Suprapubic skin (tissue), 4 donors: Measurements from ENCODE around the gene RFTN2. TPM values are rescaled to one million over a fixed set of nuclear protein-coding genes. Genes with fewer than 3 reads are reported as not detected.
A peak's percentile ranks its signal among the peaks of the same experiment; 100 is the strongest.
"Not testable (repeated sequence)": the region's sequence is repeated elsewhere in the genome, so short reads cannot be mapped to it uniquely, and the experiment has no call there.

ENCODE experiments used
- DNase-seq, 2 donors: peaks; one replicate each; pipeline ENCODE4 v3.0.0-alpha.2; 2019; ENCODE audit warnings: low spot score in 2 of 2
- H3K27ac ChIP-seq: fragments of 200-600 bp; sonication (generic); one replicate; pipeline ENCODE4 v1.5.1; 2019
- H3K27me3 ChIP-seq: fragments of 200-600 bp; sonication (generic); one replicate; pipeline ENCODE4 v1.5.1; 2019
- H3K36me3 ChIP-seq: fragments of 200-600 bp; sonication (generic); one replicate; pipeline ENCODE4 v1.5.1; 2019
- H3K4me1 ChIP-seq: fragments of 200-600 bp; sonication (generic); one replicate; pipeline ENCODE4 v1.5.1; 2019
- H3K4me3 ChIP-seq: fragments of 200-600 bp; sonication (generic); one replicate; pipeline ENCODE4 v1.5.1; 2019; ENCODE audit warnings: mild to moderate bottlenecking
- H3K9me3 ChIP-seq: fragments of 200-600 bp; sonication (generic); one replicate; pipeline ENCODE4 v1.5.1; 2019
- CTCF ChIP-seq, 2 donors: fragments of 200-600 bp in 1 of 2; fragments of 450-650 bp in 1 of 2; sonication (generic) in 1 of 2; IDR thresholded peaks; one replicate each; pipeline ENCODE4 v1.5.1; 2016 to 2019; ENCODE audit warnings: antibody characterized with exemption in 2 of 2, mild to moderate bottlenecking in 1 of 2, moderate library complexity in 1 of 2
- EP300 ChIP-seq: sonication (generic); formaldehyde crosslinking; IDR thresholded peaks from one replicate; pipeline ENCODE4 v1.6.1; 2017; ENCODE audit warnings: antibody characterized with exemption
- POLR2A ChIP-seq, 2 donors: fragments of 450-650 bp; IDR thresholded peaks; one replicate each; pipeline ENCODE4 v1.6.1; 2017; ENCODE audit warnings: antibody characterized with exemption in 2 of 2, mild to moderate bottlenecking in 2 of 2, moderate library complexity in 2 of 2
- POLR2AphosphoS5 ChIP-seq, 3 donors: sonication (generic); formaldehyde crosslinking; IDR thresholded peaks; one replicate each; pipeline ENCODE4 v1.6.1; 2017; ENCODE audit warnings: antibody characterized with exemption in 3 of 3
- WGBS: methylation state at CpG from one replicate; pipeline ENCODE4 v1.1.5; 2018; 5-methylcytosine and 5-hydroxymethylcytosine counted together
- total RNA-seq, 4 donors: library from RNA; depleted of rRNA; stranded (reverse); fragments of >200 nt; gene quantifications; one replicate each; pipeline ENCODE4 v1.1.0, GENCODE V29; 2016

The RFTN2 gene
- total RNA-seq, 4 donors from 2014 or later: 1.4 to 5.8 (median 5.0) TPM

GRCh38 chr2:197705121-197705911, 29.9 kb upstream of the RFTN2 start, which contains the start of gene MARS2:
MARS2 (plus strand) TSS chr2:197705369; CDS start chr2:197705406, 37 bp downstream.
- peak within 1 kb of the TSS; percentile 95 for H3K4me3 ChIP-seq
- peaks cover 4% of the 10 kb centered on the region for H3K36me3 ChIP-seq
- peak; percentile 94 for DNase-seq
- TF ChIP-seq CTCF (IDR thresholded peaks at IDR 0.05) (no peak), POLR2AphosphoS5 (IDR thresholded peaks at IDR 0.05) (peak in 2 of 3 donors; percentile 22 to 72), POLR2A (IDR thresholded peaks at IDR 0.05) (peak in 1 of 2 donors; percentile 40), EP300 (no peak)
- H3K9me3 ChIP-seq: no peaks in the 10 kb centered on the region
- H3K27me3 ChIP-seq: no peaks in the 10 kb centered on the region
- peaks cover 43% of the 10 kb centered on the region for H3K4me1 ChIP-seq
- 0% methylated on average over 20 of the region's 86 CpGs for WGBS
- peak within 1 kb of the TSS; percentile 87 for H3K27ac ChIP-seq

DNA sequence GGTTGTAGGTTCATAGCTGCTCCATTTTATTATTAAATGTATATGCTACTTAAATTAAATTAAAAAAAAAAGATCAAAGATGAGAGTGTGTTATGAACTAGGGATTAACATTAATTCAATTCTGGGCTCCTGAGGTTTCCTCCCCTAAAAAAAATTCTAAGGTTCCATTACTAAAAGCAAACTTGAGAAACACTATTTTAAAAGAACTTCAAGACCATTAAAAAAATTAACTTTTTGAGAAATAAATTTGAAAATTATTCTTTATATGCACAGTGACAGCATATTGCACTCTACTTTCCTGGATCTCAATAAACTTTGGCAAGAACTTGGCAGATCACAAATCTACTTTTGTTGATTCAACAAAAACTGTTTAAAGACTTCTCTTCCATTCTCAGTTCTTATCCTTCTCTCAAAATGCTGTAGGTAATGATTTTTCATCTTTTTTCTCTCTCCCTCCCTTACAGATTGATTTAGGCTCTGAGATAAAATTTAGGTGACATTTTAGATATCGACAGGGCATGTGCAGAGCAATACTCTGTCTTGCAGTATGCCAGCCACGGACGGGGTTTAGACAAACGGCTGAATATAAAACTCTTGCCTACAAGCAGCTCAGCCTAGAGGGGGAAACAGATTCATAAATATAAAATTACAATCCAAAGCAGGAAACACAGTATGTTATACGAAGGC, 29.2 kb upstream of the RFTN2 start:
- WGBS: under 1% methylated on average over 5 of the region's 5 CpGs

GRCh38 chr2:197700960-197701359, 25.6 kb upstream of the RFTN2 start:
- peaks cover 9% of the 10 kb centered on the region for H3K4me1 ChIP-seq
- H3K4me3 ChIP-seq: no peak overlapping the region
- DNase-seq: no peak
- WGBS: 85% methylated on average over 3 of the region's 3 CpGs
- H3K27ac ChIP-seq: no peak overlapping the region
- no peaks in the 10 kb centered on the region for H3K36me3 ChIP-seq
- H3K9me3 ChIP-seq: no peaks in the 10 kb centered on the region
- H3K27me3 ChIP-seq: no peaks in the 10 kb centered on the region
- TF ChIP-seq CTCF (IDR thresholded peaks at IDR 0.05) (no peak), POLR2AphosphoS5 (IDR thresholded peaks at IDR 0.05) (no peak), EP300 (no peak), POLR2A (IDR thresholded peaks at IDR 0.05) (no peak)

More for the DNA sequence above, 29.2 kb upstream of the RFTN2 start:
- no peak for DNase-seq
- TF ChIP-seq POLR2AphosphoS5 (IDR thresholded peaks at IDR 0.05) (no peak), EP300 (no peak), CTCF (IDR thresholded peaks at IDR 0.05) (no peak), POLR2A (IDR thresholded peaks at IDR 0.05) (no peak)
- Histone ChIP-seq H3K4me1 (peaks cover 43% of the 10 kb centered on the region), H3K9me3 (no peaks in the 10 kb centered on the region), H3K36me3 (peaks cover 4% of the 10 kb centered on the region), H3K27me3 (no peaks in the 10 kb centered on the region), H3K4me3 (peak overlapping the region; percentile 95), H3K27ac (peak overlapping the region; percentile 87)

DNA sequence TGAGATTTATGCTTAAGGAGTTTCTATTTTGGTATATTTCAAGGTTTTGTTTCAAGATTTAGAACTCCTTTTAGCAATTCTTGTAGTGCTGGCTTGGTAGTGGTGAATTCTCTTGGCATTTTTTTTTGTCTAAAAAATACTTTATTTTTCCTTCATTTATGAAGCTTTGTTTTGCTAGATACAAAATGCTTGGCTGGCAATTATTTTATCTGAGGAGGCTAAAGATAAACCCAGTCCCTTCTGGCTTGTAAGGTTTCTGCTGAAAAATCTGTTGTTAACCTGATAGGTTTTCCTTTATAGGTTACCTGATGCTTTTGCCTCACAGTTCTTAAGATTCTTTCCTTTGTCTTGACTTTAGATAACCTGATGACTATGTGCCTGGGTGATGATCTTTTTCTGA, 24.3 kb upstream of the RFTN2 start:
- H3K27ac ChIP-seq, H3K27me3 ChIP-seq, H3K36me3 ChIP-seq, DNase-seq, H3K4me3 ChIP-seq, H3K9me3 ChIP-seq, H3K4me1 ChIP-seq: not testable (repeated sequence)

DNA sequence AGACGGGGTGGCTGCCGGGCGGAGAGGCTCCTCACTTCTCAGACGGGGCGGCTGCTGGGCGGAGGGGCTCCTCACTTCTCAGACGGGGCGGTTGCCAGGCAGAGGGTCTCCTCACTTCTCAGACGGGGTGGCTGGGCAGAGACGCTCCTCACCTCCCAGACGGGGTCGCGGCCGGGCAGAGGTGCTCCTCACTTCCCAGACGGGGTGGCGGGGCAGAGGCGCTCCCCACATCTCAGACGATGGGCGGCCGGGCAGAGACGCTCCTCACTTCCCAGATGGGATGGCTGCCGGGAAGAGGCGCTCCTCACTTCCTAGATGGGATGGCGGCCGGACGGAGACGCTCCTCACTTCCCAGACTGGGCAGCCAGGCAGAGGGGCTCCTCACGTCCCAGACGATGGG, 21.2 kb upstream of the RFTN2 start:
- not testable (repeated sequence) for H3K27me3 ChIP-seq, H3K27ac ChIP-seq, H3K4me1 ChIP-seq, H3K36me3 ChIP-seq, H3K4me3 ChIP-seq, DNase-seq, H3K9me3 ChIP-seq
- 90% methylated on average over 6 of the region's 29 CpGs for WGBS

DNA sequence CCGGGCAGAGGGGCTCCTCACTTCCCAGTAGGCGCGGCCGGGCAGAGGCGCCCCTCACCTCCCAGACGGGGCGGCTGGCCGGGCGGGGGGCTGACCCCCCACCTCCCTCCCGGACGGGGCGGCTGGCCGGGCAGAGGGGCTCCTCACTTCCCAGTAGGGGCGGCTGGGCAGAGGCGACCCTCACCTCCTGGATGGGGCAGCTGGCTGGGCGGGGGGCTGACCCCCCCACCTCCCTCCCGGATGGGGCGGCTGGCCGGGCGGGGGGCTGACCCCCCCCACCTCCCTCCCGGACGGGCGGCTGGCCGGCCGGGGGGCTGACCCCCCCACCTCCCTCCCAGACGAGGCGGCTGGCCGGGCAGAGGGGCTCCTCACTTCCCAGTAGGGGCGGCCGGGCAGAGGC, 20.6 kb upstream of the RFTN2 start:
- WGBS: no CpG with 5 or more reads among the region's 30 CpGs

DNA sequence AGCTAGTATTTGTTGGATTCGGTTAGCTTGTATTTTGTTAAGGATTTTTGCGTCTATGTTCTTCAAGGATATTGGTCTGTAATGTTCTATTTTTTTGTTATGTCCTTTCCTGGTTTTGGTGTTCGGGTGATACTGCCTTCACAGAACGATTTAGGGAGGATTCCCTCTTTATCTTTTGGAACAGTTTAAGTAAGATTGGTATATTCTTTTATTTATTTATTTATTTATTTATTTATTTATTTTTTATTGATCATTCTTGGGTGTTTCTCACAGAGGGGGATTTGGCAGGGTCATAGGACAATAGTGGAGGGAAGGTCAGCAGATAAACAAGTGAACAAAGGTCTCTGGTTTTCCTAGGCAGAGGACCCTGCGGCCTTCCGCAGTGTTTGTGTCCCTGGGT, 19.8 kb upstream of the RFTN2 start:
- not testable (repeated sequence) for H3K27me3 ChIP-seq, DNase-seq, H3K27ac ChIP-seq, H3K4me1 ChIP-seq, H3K9me3 ChIP-seq, H3K4me3 ChIP-seq, H3K36me3 ChIP-seq
- 91% methylated on average over 4 of the region's 6 CpGs for WGBS

More for the DNA sequence above, 20.6 kb upstream of the RFTN2 start:
- not testable (repeated sequence) for H3K4me1 ChIP-seq, H3K9me3 ChIP-seq, H3K4me3 ChIP-seq, H3K27ac ChIP-seq, H3K36me3 ChIP-seq, H3K27me3 ChIP-seq, DNase-seq
